GM12875 (cell line): ENCODE data around the gene RNASE4.

Source experiments
- H3K4me3 ChIP-seq: one replicate; pipeline ENCODE4 v1.5.1; 2011; ENCODE audit warnings: low read depth, low read length, control low read depth
- TF ChIP-seq, protein P1 (sequence below): IDR thresholded peaks from 2 replicates; pipeline ENCODE4 v1.5.1; 2011; ENCODE audit warnings: low read depth, mild to moderate bottlenecking, control low read depth, inconsistent platforms, low read length, moderate library complexity, borderline replicate concordance; ENCODE audit not compliant: insufficient read depth

The RNASE4 gene

GRCh38 chr14:20706657-20707355, 22.4 kb downstream of the RNASE4 start:
- H3K4me3 ChIP-seq: no peak overlapping the region
- TF ChIP-seq, protein P1, sequence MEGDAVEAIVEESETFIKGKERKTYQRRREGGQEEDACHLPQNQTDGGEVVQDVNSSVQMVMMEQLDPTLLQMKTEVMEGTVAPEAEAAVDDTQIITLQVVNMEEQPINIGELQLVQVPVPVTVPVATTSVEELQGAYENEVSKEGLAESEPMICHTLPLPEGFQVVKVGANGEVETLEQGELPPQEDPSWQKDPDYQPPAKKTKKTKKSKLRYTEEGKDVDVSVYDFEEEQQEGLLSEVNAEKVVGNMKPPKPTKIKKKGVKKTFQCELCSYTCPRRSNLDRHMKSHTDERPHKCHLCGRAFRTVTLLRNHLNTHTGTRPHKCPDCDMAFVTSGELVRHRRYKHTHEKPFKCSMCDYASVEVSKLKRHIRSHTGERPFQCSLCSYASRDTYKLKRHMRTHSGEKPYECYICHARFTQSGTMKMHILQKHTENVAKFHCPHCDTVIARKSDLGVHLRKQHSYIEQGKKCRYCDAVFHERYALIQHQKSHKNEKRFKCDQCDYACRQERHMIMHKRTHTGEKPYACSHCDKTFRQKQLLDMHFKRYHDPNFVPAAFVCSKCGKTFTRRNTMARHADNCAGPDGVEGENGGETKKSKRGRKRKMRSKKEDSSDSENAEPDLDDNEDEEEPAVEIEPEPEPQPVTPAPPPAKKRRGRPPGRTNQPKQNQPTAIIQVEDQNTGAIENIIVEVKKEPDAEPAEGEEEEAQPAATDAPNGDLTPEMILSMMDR: no peak

- TF ChIP-seq, protein P1: no peak
- no peak overlapping the region for H3K4me3 ChIP-seq
Observed at GRCh38 chr14:20707622-20708021, 23.3 kb downstream of the RNASE4 start.

DNA sequence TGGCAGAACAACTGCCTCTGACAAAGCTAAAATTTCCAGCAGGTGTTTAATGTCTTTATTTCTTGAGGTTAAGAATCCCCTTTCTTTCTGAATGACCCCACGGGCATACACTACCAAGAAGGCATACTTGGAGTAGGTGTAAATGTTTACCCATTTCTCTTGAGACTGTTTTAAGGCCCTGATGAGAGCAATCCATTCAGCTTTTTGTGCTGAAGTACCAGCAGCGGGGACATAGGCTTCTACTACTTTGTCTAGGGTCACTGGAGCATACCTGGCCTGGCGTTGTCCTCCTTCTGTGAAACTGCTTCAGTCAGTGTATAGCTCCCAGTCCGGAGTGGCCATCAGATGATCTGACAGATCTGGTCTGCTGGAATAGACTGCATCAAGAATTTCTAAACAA, 26.9 kb downstream of the RNASE4 start:
- no peak overlapping the region for H3K4me3 ChIP-seq
- TF ChIP-seq, protein P1: no peak

GRCh38 chr14:20711685-20712084, 27.3 kb downstream of the RNASE4 start:
- TF ChIP-seq, protein P1: no peak
- H3K4me3 ChIP-seq: no peak overlapping the region

GRCh38 chr14:20712904-20713303, 28.5 kb downstream of the RNASE4 start:
- no peak overlapping the region for H3K4me3 ChIP-seq
- TF ChIP-seq, protein P1: no peak

- no peak overlapping the region for H3K4me3 ChIP-seq
- TF ChIP-seq, protein P1: no peak
Observed at GRCh38 chr14:20714593-20715250, 30.4 kb downstream of the RNASE4 start.

- TF ChIP-seq, protein P1: no peak
- H3K4me3 ChIP-seq: no peak overlapping the region
Observed at GRCh38 chr14:20719777-20720176, 35.4 kb downstream of the RNASE4 start.
